ENCODE measurements around the gene ACAA1. TPM values are rescaled to one million over a fixed set of nuclear protein-coding genes. Genes with fewer than 3 reads are reported as not detected.

The ACAA1 gene
- total RNA-seq, 1 experiment from 2014 or later, result 49.0 TPM

- H3K4me3 ChIP-seq (replicated peaks in 1 of 2; ENCODE audit: low read depth in 1 of 2, low read length in 2 of 2), result no peak overlapping the region
- no peak for TF ChIP-seq CTCF (IDR thresholded peaks at IDR 0.05 in 2 of 3, conservative IDR thresholded peaks at IDR 0.05 in 1 of 3; ENCODE audit: borderline replicate concordance in 1 of 3, insufficient read depth in 1 of 3, low read depth in 2 of 3, low read length in 2 of 3)
- TF ChIP-seq TCF7L2 (IDR thresholded peaks at IDR 0.05; ENCODE audit: borderline replicate concordance, extremely low read depth, insufficient read depth, insufficient read length), result no peak
- no peak for TF ChIP-seq EZH2 (IDR thresholded peaks at IDR 0.05)
- TF ChIP-seq ZFX (IDR thresholded peaks at IDR 0.05), result no peak
- no peak for TF ChIP-seq CBX3 (IDR thresholded peaks at IDR 0.05; ENCODE audit: low read depth)
- no peak for TF ChIP-seq CEBPB (IDR thresholded peaks at IDR 0.05; ENCODE audit: low read depth)
- no peak for TF ChIP-seq SRF (IDR thresholded peaks at IDR 0.05; ENCODE audit: low read depth)
- TF ChIP-seq POLR2A (IDR thresholded peaks at IDR 0.05; ENCODE audit: borderline replicate concordance, extremely low read depth, insufficient read depth, insufficient read length), result no peak
- TF ChIP-seq EZH2phosphoT487 (IDR thresholded peaks at IDR 0.05; ENCODE audit: borderline replicate concordance), result no peak
- no peak for TF ChIP-seq ELF1 (IDR thresholded peaks at IDR 0.05; ENCODE audit: borderline replicate concordance, low read depth)
- TF ChIP-seq, protein P1, sequence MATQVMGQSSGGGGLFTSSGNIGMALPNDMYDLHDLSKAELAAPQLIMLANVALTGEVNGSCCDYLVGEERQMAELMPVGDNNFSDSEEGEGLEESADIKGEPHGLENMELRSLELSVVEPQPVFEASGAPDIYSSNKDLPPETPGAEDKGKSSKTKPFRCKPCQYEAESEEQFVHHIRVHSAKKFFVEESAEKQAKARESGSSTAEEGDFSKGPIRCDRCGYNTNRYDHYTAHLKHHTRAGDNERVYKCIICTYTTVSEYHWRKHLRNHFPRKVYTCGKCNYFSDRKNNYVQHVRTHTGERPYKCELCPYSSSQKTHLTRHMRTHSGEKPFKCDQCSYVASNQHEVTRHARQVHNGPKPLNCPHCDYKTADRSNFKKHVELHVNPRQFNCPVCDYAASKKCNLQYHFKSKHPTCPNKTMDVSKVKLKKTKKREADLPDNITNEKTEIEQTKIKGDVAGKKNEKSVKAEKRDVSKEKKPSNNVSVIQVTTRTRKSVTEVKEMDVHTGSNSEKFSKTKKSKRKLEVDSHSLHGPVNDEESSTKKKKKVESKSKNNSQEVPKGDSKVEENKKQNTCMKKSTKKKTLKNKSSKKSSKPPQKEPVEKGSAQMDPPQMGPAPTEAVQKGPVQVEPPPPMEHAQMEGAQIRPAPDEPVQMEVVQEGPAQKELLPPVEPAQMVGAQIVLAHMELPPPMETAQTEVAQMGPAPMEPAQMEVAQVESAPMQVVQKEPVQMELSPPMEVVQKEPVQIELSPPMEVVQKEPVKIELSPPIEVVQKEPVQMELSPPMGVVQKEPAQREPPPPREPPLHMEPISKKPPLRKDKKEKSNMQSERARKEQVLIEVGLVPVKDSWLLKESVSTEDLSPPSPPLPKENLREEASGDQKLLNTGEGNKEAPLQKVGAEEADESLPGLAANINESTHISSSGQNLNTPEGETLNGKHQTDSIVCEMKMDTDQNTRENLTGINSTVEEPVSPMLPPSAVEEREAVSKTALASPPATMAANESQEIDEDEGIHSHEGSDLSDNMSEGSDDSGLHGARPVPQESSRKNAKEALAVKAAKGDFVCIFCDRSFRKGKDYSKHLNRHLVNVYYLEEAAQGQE (IDR thresholded peaks at IDR 0.05; ENCODE audit: low read depth), result no peak
- TF ChIP-seq, protein P2, sequence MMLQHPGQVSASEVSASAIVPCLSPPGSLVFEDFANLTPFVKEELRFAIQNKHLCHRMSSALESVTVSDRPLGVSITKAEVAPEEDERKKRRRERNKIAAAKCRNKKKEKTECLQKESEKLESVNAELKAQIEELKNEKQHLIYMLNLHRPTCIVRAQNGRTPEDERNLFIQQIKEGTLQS (IDR thresholded peaks at IDR 0.05), result no peak
- TF ChIP-seq SP1 (IDR thresholded peaks at IDR 0.05; ENCODE audit: low read depth), result no peak
- TF ChIP-seq FOSL1 (IDR thresholded peaks at IDR 0.05; ENCODE audit: low read depth), result no peak
- no peak for TF ChIP-seq EGR1 (IDR thresholded peaks at IDR 0.05; ENCODE audit: low read depth)
- TF ChIP-seq SIN3A (IDR thresholded peaks at IDR 0.05; ENCODE audit: low read depth), result no peak
- intact Hi-C loops (cut with micrococcal nuclease), result no loop called here
- no peak overlapping the region for H3K9ac ChIP-seq (ENCODE audit: low read length)
- no peak for DNase-seq (ENCODE audit: low read depth, low spot score)
- POLR2A ChIA-PET, result no interaction called here
- RAD21 ChIA-PET (ENCODE audit: low non-redundant PET in 1 of 2, low total read pairs in 2 of 2, uncharacterized antibody in 2 of 2, unreplicated experiment in 2 of 2), result interaction anchor here in 1 of 2 experiments (0.6 kb wide), 1 partner anchor 33 kb away, joined by 3 read pairs; no protein-coding TSS in a partner anchor
- ATAC-seq, result no peak
- H4K20me1 ChIP-seq (ENCODE audit: insufficient read depth), result no peaks in the 10 kb centered on the region
- no peaks in the 10 kb centered on the region for H3K79me2 ChIP-seq (ENCODE audit: insufficient read depth, low read length)
- H3K9me2 ChIP-seq (ENCODE audit: insufficient read depth), result no peaks in the 10 kb centered on the region
- BruUV-seq (replicated peaks), result no TSS peak
- H3K4me2 ChIP-seq (ENCODE audit: low read length), result no peak overlapping the region
- no peak overlapping the region for H3K27ac ChIP-seq (ENCODE audit: low read depth, low read length)
- CTCF ChIA-PET, result no interaction called here
- no peaks in the 10 kb centered on the region for H3K4me1 ChIP-seq (ENCODE audit: control insufficient read depth in 1 of 2, insufficient read depth in 2 of 2, low read length in 2 of 2)
- H3K27me3 ChIP-seq (ENCODE audit: insufficient read depth, low read length), result no peaks in the 10 kb centered on the region
- no peaks in the 10 kb centered on the region for H3K9me3 ChIP-seq (ENCODE audit: control insufficient read depth in 1 of 2, insufficient read depth in 1 of 2, low read depth in 1 of 2, low read length in 2 of 2)
- H3K36me3 ChIP-seq (ENCODE audit: control insufficient read depth in 1 of 2, insufficient read depth in 2 of 2, low read length in 2 of 2), result peaks cover 29 to 47% of the 10 kb centered on the region in 2 experiments; a peak in 3 of 4 replicates
- no peak overlapping the region for H2AFZ ChIP-seq (ENCODE audit: low read depth, low read length, poor library complexity, severe bottlenecking)
Measured at GRCh38 chr3:38126121-38126892, 10.6 kb downstream of the ACAA1 start.
